Measurements from ENCODE around the gene KIFC3.
"Not testable (repeated sequence)": the region's sequence is repeated elsewhere in the genome, so short reads cannot be mapped to it uniquely, and the experiment has no call there.

The KIFC3 gene

GRCh38 chr16:57799600-57800199 is 2.6 kb downstream of the KIFC3 start:
- peak overlapping the region; percentile 81 for H3K4me3 ChIP-seq (ENCODE audit: low read depth, low read length)
- no peak for TF ChIP-seq POLR2A (IDR thresholded peaks at IDR 0.05; ENCODE audit: extremely low read depth, insufficient read length)
- TF ChIP-seq, protein P1, sequence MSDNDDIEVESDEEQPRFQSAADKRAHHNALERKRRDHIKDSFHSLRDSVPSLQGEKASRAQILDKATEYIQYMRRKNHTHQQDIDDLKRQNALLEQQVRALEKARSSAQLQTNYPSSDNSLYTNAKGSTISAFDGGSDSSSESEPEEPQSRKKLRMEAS (IDR thresholded peaks at IDR 0.05; ENCODE audit: low read depth, low read length): peak; percentile 28; the same call in 1 of the 2 replicates
- DNase-seq (ENCODE audit: low read depth): peak; percentile 77

DNA sequence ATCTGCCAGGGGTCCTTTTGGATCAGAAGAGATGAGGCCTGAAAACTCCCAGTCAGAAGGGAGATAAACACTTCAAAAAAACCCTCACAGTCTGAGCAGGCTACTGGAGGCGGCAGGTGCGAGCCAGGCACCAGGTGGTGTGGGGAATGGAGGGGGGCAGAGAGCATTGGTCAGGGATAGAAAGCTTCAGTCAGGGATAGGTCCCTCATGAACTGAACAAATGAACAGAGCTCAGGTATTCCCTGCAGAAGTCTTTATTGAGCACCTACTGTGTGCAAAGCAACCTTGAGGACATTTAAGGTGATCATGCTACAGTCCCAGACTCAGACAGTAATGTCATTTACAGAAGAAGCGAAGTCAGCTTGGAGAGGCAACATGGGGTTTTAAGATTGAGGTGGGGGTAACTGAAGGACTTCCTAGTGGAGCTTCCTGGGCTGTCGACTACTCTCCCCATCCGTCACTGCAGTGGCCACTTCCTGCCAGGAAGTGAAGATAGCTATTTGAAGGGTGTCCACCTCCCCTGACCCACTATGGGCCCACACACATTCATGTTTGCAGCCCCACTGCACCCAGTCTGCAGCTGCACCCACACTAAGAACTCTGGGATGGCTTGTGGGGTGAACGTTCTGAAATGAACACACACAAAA is 3.2 kb downstream of the KIFC3 start:
- H3K4me3 ChIP-seq (ENCODE audit: low read depth, low read length): peak overlapping the region; percentile 81
- peak; percentile 40 for DNase-seq (ENCODE audit: low read depth)

DNA sequence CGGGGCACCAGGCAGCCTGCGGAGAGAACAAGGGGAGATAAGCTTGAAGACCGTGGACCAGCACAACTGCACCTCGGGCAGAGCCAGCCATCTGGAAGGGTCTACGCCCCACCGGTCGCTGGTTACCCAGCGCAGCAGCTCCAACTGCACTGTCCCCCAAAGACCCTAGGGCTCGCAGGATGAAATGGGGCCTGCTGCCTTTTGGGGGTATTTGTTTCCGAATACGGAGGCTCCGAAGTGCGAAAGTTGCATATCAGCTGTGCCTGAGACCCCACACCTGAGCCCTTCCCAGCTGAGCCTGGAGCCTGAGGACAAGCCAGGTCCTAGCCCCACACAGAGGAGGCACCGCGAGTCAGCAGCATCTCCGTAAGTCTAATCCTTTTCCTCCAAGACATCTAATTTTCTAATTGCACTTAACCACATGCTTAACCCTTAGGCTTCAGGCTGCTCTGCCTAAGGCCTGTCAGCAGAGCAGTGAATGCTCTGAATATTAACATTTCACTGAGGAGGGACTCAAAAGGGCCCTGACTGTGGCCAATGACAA is 4.0 kb downstream of the KIFC3 start:
- H3K4me3 ChIP-seq (ENCODE audit: low read depth, low read length): no peak overlapping the region
- TF ChIP-seq POLR2A (IDR thresholded peaks at IDR 0.05; ENCODE audit: extremely low read depth, insufficient read length): no peak
- TF ChIP-seq, protein P1 (IDR thresholded peaks at IDR 0.05; ENCODE audit: low read depth, low read length): no peak
- no peak for TF ChIP-seq MYC (IDR thresholded peaks at IDR 0.05; ENCODE audit: low read depth, low read length)
- TF ChIP-seq, protein P2, sequence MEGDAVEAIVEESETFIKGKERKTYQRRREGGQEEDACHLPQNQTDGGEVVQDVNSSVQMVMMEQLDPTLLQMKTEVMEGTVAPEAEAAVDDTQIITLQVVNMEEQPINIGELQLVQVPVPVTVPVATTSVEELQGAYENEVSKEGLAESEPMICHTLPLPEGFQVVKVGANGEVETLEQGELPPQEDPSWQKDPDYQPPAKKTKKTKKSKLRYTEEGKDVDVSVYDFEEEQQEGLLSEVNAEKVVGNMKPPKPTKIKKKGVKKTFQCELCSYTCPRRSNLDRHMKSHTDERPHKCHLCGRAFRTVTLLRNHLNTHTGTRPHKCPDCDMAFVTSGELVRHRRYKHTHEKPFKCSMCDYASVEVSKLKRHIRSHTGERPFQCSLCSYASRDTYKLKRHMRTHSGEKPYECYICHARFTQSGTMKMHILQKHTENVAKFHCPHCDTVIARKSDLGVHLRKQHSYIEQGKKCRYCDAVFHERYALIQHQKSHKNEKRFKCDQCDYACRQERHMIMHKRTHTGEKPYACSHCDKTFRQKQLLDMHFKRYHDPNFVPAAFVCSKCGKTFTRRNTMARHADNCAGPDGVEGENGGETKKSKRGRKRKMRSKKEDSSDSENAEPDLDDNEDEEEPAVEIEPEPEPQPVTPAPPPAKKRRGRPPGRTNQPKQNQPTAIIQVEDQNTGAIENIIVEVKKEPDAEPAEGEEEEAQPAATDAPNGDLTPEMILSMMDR (IDR thresholded peaks at IDR 0.05; ENCODE audit: low read depth, low read length): no peak
- DNase-seq (ENCODE audit: low read depth): no peak

More for the DNA sequence above, 3.2 kb downstream of the KIFC3 start:
- TF ChIP-seq MYC (IDR thresholded peaks at IDR 0.05; ENCODE audit: low read depth, low read length) (no peak), POLR2A (IDR thresholded peaks at IDR 0.05; ENCODE audit: extremely low read depth, insufficient read length) (no peak)
- TF ChIP-seq, protein P2 (IDR thresholded peaks at IDR 0.05; ENCODE audit: low read depth, low read length): no peak
- TF ChIP-seq, protein P1 (IDR thresholded peaks at IDR 0.05; ENCODE audit: low read depth, low read length): no peak

GRCh38 chr16:57797526-57798266 is 4.6 kb downstream of the KIFC3 start:
- TF ChIP-seq, protein P1 (IDR thresholded peaks at IDR 0.05; ENCODE audit: low read depth, low read length): no peak
- TF ChIP-seq MYC (IDR thresholded peaks at IDR 0.05; ENCODE audit: low read depth, low read length): no peak
- TF ChIP-seq, protein P2 (IDR thresholded peaks at IDR 0.05; ENCODE audit: low read depth, low read length): no peak
- TF ChIP-seq POLR2A (IDR thresholded peaks at IDR 0.05; ENCODE audit: extremely low read depth, insufficient read length): no peak
- no peak overlapping the region for H3K4me3 ChIP-seq (ENCODE audit: low read depth, low read length)
- DNase-seq (ENCODE audit: low read depth): no peak

DNA sequence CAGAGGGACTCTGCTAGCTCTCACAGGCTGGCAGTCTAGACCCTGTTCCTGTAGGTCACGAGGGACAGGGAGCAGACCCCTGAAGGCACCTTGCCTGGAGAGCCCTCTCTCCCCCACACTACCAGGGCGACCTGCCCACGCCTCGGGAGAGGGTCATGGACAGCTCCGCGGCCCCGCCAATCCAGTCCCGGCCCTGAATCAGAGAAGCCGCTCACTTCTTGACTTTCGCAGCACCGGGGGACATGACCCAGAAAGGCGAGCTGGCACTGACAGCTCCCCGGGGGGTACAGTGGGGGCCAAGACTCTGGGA is 5.1 kb downstream of the KIFC3 start:
- DNase-seq (ENCODE audit: low read depth): no peak
- H3K4me3 ChIP-seq (ENCODE audit: low read depth, low read length): no peak overlapping the region
- TF ChIP-seq, protein P1 (IDR thresholded peaks at IDR 0.05; ENCODE audit: low read depth, low read length): no peak
- TF ChIP-seq, protein P2 (IDR thresholded peaks at IDR 0.05; ENCODE audit: low read depth, low read length): no peak
- TF ChIP-seq POLR2A (IDR thresholded peaks at IDR 0.05; ENCODE audit: extremely low read depth, insufficient read length) (no peak), MYC (IDR thresholded peaks at IDR 0.05; ENCODE audit: low read depth, low read length) (no peak)

DNA sequence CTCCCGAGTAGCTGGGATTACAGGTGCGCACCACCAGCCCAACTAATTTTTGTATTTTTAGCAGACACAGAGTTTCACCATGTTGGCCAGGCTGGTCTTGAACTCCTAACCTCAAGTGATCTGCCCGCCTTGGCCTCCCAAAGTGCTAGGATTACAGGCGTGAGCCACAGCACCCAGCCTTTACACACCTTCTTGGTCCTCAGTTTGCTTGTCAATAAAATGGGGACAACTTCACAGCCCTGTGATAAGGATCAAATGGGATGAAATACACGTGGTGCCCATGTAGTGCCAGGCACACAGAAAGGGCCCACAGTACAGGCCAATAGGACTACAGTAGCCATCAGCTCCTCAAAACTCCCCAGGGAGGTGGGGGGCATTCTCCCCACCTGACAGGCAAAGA is 6.3 kb downstream of the KIFC3 start:
- DNase-seq (ENCODE audit: low read depth); H3K4me3 ChIP-seq (ENCODE audit: low read depth, low read length): not testable (repeated sequence)
